Ectodermal cell (in vitro differentiated cells): Measurements from ENCODE around the gene ACOX3.

Source experiments
- H3K27ac ChIP-seq: 2 replicates; pipeline ENCODE4 v1.7.0; 2013; ENCODE audit warnings: mild to moderate bottlenecking, low read depth, low read length; ENCODE audit not compliant: insufficient read depth, poor library complexity, severe bottlenecking
- H3K27me3 ChIP-seq: 2 replicates; pipeline ENCODE4 v1.7.0; 2013; ENCODE audit warnings: mild to moderate bottlenecking, low read length; ENCODE audit not compliant: insufficient read depth, control insufficient read depth, poor library complexity, severe bottlenecking
- H3K36me3 ChIP-seq: one replicate; pipeline ENCODE4 v1.7.0; 2013; ENCODE audit warnings: low read length; ENCODE audit not compliant: control insufficient read depth, insufficient read depth
- H3K4me1 ChIP-seq: one replicate; pipeline ENCODE4 v1.7.0; 2013; ENCODE audit warnings: low read length; ENCODE audit not compliant: control insufficient read depth, insufficient read depth
- H3K4me3 ChIP-seq: 2 replicates; pipeline ENCODE4 v1.7.0; 2013; ENCODE audit warnings: low read depth, low read length, control low read depth; ENCODE audit not compliant: insufficient read depth
- H3K9me3 ChIP-seq: 2 replicates; pipeline ENCODE4 v1.7.0; 2013; ENCODE audit warnings: mild to moderate bottlenecking, low read length, moderate library complexity; ENCODE audit not compliant: control insufficient read depth
- WGBS, 2 experiments: methylation state at CpG; one replicate each; pipeline ENCODE4 v1.1.7; 2013; ENCODE audit warnings: missing lambda C conversion rate in 2 of 2; 5-methylcytosine and 5-hydroxymethylcytosine counted together

Gene ACOX3

GRCh38 chr4:8347660-8348059 is 92.9 kb downstream of the ACOX3 start:
- no peak overlapping the region for H3K4me3 ChIP-seq
- no peaks in the 10 kb centered on the region for H3K27me3 ChIP-seq
- H3K27ac ChIP-seq, result no peak overlapping the region
- no peaks in the 10 kb centered on the region for H3K9me3 ChIP-seq
- 92 to 93% methylated on average over 7 of the region's 7 CpGs for WGBS, 2 experiments
- no peaks in the 10 kb centered on the region for H3K36me3 ChIP-seq
- peaks cover 9% of the 10 kb centered on the region for H3K4me1 ChIP-seq

GRCh38 chr4:8346838-8347605 is 93.5 kb downstream of the ACOX3 start:
- no peak overlapping the region for H3K27ac ChIP-seq
- no peaks in the 10 kb centered on the region for H3K36me3 ChIP-seq
- H3K4me1 ChIP-seq, result peaks cover 8% of the 10 kb centered on the region
- 92 to 93% methylated on average over 16 of the region's 16 CpGs for WGBS, 2 experiments
- H3K9me3 ChIP-seq, result no peaks in the 10 kb centered on the region
- no peaks in the 10 kb centered on the region for H3K27me3 ChIP-seq
- no peak overlapping the region for H3K4me3 ChIP-seq

GRCh38 chr4:8345946-8346814 is 94.3 kb downstream of the ACOX3 start:
- no peak overlapping the region for H3K4me3 ChIP-seq
- peaks cover 4% of the 10 kb centered on the region for H3K4me1 ChIP-seq
- H3K27me3 ChIP-seq, result no peaks in the 10 kb centered on the region
- no peaks in the 10 kb centered on the region for H3K36me3 ChIP-seq
- WGBS, 2 experiments, result 92 to 93% methylated on average over 39 of the region's 39 CpGs
- no peaks in the 10 kb centered on the region for H3K9me3 ChIP-seq
- H3K27ac ChIP-seq, result no peak overlapping the region

- Histone ChIP-seq H3K36me3 (no peaks in the 10 kb centered on the region), H3K4me3 (no peak overlapping the region), H3K27me3 (no peaks in the 10 kb centered on the region), H3K9me3 (no peaks in the 10 kb centered on the region), H3K4me1 (no peaks in the 10 kb centered on the region), H3K27ac (no peak overlapping the region)
- WGBS, 2 experiments, result 94 to 95% methylated on average over 34 of the region's 34 CpGs
Observed at GRCh38 chr4:8345053-8345945, 95.2 kb downstream of the ACOX3 start.

- Histone ChIP-seq H3K4me1 (no peaks in the 10 kb centered on the region), H3K27me3 (no peaks in the 10 kb centered on the region), H3K4me3 (no peak overlapping the region), H3K36me3 (no peaks in the 10 kb centered on the region), H3K27ac (no peak overlapping the region), H3K9me3 (no peaks in the 10 kb centered on the region)
- WGBS, 2 experiments, result 92 to 94% methylated on average over 14 of the region's 14 CpGs
Observed at GRCh38 chr4:8344377-8344776, 96.1 kb downstream of the ACOX3 start.

GRCh38 chr4:8343967-8344331 is 96.6 kb downstream of the ACOX3 start:
- Histone ChIP-seq H3K36me3 (no peaks in the 10 kb centered on the region), H3K27ac (no peak overlapping the region), H3K4me3 (no peak overlapping the region), H3K27me3 (no peaks in the 10 kb centered on the region), H3K4me1 (no peaks in the 10 kb centered on the region), H3K9me3 (no peaks in the 10 kb centered on the region)
- 94 to 96% methylated on average over 11 of the region's 11 CpGs for WGBS, 2 experiments

- Histone ChIP-seq H3K4me1 (no peaks in the 10 kb centered on the region), H3K9me3 (no peaks in the 10 kb centered on the region), H3K27me3 (no peaks in the 10 kb centered on the region), H3K4me3 (no peak overlapping the region), H3K27ac (no peak overlapping the region), H3K36me3 (no peaks in the 10 kb centered on the region)
- WGBS, 2 experiments, result 93 to 94% methylated on average over 28 of the region's 28 CpGs
Observed at GRCh38 chr4:8343262-8343966, 97.1 kb downstream of the ACOX3 start.

- no peaks in the 10 kb centered on the region for H3K36me3 ChIP-seq
- H3K9me3 ChIP-seq, result no peaks in the 10 kb centered on the region
- H3K4me3 ChIP-seq, result no peak overlapping the region
- 78 to 80% methylated on average over 16 of the region's 16 CpGs for WGBS, 2 experiments
- no peaks in the 10 kb centered on the region for H3K4me1 ChIP-seq
- no peak overlapping the region for H3K27ac ChIP-seq
- no peaks in the 10 kb centered on the region for H3K27me3 ChIP-seq
Observed at GRCh38 chr4:8342651-8343261, 97.8 kb downstream of the ACOX3 start.

GRCh38 chr4:8341691-8342090 is 98.8 kb downstream of the ACOX3 start:
- H3K36me3 ChIP-seq, result no peaks in the 10 kb centered on the region
- H3K27ac ChIP-seq, result no peak overlapping the region
- no peaks in the 10 kb centered on the region for H3K27me3 ChIP-seq
- no peaks in the 10 kb centered on the region for H3K9me3 ChIP-seq
- H3K4me3 ChIP-seq, result no peak overlapping the region
- no peaks in the 10 kb centered on the region for H3K4me1 ChIP-seq
- WGBS, 2 experiments, result 92 to 95% methylated on average over 10 of the region's 10 CpGs
